GM12873 (cell line): ENCODE data around the gene MDGA2.

Source experiments
- CTCF ChIP-seq: IDR thresholded peaks from 2 replicates; pipeline ENCODE4 v1.5.1; 2012; ENCODE audit warnings: low read depth, mild to moderate bottlenecking, moderate library complexity, low read length, control low read depth; ENCODE audit not compliant: insufficient read depth; ENCODE audit errors: missing control alignments

MDGA2 gene

DNA sequence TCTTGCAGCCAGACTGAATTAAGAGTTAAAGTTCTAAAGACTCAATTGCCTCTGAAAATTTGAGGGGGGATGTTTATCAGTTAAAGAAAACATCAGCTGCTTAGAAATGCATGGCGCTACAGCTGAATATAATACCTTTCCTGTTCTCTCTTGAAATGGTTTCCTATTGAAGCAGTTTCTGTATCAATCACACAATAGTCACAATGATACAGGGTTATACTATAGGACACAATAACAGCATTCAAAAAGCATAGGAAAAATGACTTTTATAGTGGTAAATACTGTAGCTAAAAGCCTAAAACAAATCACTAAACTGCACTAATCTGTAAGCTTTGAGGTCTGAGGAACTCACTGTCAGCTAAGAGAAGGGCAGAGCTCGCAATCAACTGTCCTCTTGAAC is 15.2 kb downstream of the MDGA2 start:
- TF ChIP-seq CTCF = no peak

- no peak for TF ChIP-seq CTCF
These were observed 17.4 kb downstream of the MDGA2 start for GRCh38 chr14:47658041-47658440.

DNA sequence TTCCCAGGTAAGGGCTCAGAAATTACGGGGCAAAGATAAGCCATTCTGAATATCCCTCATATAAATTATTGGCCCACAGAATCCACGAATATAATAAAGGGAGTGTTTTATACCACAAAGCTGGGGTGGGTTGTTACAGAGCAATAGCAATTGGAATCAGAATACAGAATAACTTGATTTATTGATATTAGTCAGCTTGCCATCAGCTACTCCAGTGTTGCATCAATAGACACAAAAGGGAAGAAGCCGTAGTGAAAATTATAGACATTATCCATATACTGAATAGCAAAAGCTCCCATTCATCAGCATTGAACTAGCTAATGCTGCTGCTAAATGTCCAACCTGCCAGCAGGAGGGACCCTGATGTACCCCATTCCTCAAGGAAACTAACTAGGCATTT is 18.3 kb downstream of the MDGA2 start:
- no peak for TF ChIP-seq CTCF

DNA sequence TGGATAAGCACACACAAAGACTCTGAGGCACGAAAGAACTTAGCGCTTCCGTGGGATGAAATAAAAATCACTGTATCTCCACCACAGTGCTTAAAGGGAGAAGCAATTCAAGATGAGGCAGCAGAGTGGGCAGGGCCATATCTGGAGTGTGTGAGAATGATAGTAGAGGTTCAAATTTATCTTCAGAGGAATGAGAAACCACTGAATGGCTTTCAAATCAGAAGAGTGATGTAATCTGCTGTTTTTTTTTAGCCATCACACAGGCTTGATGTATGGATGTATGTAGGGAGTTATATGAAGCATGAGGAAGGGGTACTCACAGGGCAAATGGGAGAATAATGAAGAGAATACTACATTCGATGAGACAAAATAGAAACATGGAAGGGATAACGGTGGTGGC is 24.1 kb downstream of the MDGA2 start:
- no peak for TF ChIP-seq CTCF

GRCh38 chr14:47637753-47638152 is 37.7 kb downstream of the MDGA2 start:
- no peak for TF ChIP-seq CTCF

DNA sequence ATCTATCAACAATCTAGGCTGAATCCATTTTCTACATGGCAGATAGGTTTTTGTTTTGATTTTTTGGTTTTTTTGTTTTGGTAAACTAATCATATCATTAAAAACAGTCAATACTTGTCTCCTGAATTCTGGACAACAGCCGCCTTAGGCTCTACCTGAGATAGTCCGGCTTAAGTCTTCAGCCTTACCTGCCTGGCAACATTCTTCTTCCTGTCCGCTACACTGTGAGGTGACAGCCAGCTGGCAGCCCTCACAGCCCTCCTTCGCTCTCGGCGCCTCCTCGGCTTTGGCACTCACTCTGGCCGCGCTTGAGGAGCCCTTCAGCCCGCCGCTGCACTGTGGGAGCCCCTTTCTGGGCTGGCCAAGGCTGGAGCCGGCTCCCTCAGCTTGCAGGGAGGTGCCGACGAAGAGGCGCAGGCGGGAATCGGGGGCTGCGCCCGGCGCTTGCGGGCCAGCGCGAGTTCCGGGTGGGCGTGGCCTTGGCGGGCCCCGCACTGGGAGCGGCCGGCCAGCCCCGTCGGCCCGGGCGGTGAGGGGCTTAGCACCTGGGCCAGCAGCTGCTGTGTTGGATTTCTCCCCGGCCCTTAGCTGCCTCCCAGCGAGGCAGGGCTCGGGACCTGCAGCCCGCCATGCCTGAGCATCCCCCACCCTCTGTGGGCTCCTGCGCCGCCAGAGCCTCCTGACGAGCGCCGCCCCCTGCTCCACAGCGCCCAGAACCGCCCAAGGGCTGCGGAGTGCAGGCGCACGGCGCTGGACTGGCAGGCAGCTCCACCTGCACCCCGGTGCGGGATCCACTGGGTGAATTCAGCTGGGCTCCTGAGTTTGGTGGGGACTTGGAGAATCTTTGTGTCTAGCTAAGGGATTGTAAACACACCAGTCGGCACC is 49.0 kb downstream of the MDGA2 start:
- no peak for TF ChIP-seq CTCF

DNA sequence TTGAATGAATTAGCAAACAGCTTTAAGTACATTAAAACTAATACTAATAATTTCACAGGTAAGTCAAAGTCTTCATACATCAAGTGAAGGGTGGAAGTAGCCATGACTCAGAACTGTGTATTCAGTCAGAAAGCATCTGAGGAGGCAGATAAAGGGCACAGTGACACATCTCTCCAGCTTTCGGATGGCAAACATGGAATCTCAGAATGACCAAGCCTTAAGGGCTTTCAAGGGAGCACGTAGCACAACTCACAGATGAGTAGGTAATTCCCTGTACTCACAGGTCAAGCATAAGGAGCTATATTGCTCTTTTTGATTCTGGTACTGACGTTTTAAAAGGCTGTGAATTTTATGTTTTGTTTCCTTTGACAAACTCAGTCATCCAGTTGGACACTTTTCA is 56.0 kb downstream of the MDGA2 start:
- no peak for TF ChIP-seq CTCF

GRCh38 chr14:47606566-47606965 is 68.8 kb downstream of the MDGA2 start:
- TF ChIP-seq CTCF = no peak
